GM18868 (cell line): ENCODE measurements around the gene IL1RL2.

Experiments used
- ATAC-seq: cut with Tn5 transposase; IDR thresholded peaks from one replicate; pipeline ENCODE4 v1.9.1; 2021; ENCODE audit warnings: mild to moderate bottlenecking, moderate library complexity; ENCODE audit not compliant: unreplicated experiment

IL1RL2 gene

GRCh38 chr2:102238039-102238756, 51.4 kb downstream of the IL1RL2 start:
- no peak for ATAC-seq

DNA sequence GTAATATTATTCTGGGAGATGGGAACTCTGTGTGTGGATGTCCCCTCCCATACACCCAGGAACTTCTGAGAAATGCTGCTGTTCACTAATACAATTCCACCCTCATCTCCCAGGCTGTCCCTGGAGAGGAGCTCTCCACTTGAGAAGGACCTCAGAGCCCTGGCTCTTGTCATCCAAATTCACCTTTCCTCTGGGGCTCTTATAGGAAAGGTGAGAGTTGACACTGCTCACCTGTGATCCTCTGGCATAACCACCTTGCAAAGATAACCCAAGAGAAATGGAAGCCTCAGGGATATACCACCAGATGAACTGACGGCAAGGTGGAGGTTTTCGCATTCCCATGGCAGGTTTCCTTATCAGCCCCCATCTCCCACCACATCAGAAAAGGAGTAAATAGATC, 52.0 kb downstream of the IL1RL2 start:
- no peak for ATAC-seq

GRCh38 chr2:102239344-102239743, 52.5 kb downstream of the IL1RL2 start:
- ATAC-seq, result no peak

GRCh38 chr2:102240640-102241370, 54.0 kb downstream of the IL1RL2 start:
- peak; percentile 82 for ATAC-seq

DNA sequence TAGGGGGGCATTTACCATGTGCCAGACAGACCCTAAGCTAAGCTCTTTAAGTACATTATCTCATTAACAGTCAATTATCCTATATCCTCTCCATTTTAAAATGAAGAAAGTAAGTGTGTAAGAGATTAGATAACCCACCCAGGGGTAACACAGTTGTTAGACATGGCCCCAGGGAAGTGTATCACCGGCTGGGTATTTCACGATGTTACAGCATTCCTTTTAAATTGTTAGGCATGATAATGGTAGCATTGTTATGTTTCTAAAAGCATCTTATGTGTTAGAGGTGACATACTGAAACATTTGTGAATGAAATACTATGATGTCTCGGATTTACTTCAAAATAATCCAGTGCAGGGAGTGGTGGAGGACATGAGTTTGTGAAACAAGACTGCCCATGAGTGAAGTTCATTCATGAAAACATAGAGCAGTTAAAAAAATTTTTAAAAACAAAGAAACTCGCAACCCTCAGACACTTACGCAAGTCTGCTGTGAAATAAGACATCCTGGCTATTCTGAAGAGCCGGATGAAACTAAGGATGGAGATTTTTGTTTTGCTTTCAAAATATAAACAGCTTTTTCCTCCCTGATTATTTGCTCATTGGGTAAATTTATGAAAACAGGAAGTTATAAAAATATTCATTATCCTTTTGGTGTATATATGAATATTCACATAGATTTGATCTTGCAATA, 54.9 kb downstream of the IL1RL2 start:
- ATAC-seq, result no peak

DNA sequence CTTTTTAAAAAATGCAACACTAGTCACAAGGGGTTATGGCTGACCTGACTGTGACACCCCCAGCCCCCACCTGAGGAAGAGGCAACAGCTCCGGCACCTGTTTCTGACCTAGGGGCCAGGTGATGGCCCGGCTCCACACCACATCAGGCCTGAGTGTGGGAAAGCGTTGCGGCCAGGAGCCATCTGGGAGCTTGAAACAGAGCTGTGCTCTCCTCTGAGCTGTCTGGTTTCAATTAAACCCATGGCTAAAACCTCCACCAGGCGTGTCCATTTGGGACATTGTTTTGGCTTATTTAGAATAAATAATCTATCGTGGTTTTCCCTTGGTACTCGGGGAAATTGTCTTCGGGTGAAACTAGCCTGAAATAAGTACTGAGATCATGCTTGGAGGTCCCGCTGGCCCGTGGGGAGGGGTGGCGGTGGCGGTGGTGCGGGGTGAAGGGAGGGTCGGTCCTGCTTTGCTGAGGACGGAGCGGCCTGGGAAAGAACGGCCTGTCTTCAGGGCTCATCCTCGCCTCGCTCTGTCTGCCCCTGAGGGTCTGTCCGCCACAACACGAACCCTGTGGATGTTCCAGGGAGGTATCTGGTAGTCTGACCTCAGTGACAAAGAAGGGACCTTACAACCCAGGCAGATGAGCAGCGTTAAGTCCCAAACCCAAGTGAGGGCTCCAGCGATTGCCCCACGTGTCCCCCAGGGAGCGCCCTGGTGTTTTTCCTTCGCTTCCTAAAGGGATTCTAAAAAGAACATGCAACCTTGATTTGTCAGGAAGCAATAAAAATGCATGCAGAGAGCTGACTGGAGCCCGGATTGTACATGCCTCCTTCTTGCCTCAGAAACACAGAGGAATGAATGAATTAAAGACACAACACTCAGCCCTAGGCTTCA, 58.7 kb downstream of the IL1RL2 start:
- ATAC-seq, result no peak

GRCh38 chr2:102250278-102250821, 63.5 kb downstream of the IL1RL2 start:
- ATAC-seq, result no peak

GRCh38 chr2:102251042-102251848, 64.4 kb downstream of the IL1RL2 start:
- peak; percentile 64 for ATAC-seq

GRCh38 chr2:102251849-102252203, 65.0 kb downstream of the IL1RL2 start:
- no peak for ATAC-seq

- ATAC-seq, result no peak
These were observed 65.4 kb downstream of the IL1RL2 start for GRCh38 chr2:102252236-102252635.

DNA sequence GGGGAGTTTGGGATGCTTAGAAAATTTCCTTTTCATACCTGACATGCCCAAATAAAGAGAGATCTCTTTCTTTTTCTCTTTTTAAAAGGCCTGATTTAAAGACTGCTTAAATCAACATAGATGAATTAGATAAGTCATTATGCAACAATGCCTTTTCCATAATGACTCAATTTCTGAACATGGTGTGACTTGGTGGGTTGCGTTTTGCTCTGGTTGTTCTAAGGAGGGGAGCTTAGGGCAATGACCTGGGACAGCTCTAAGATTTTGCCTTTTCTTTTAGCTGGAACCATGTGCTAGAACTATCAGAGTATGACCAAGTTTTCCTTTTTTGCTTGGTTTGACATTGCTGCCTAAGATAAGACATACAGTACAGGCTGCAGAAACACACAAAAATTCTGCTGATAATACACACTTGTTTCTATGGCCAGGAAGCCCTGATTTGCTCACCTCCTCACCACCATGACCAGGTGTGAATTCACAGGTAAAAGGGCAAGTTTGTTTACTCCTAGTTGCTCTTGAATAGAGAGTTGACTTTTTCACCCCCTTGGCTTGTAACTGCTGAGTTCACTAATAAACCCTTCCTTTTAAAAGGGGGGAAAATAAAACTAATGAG, 66.4 kb downstream of the IL1RL2 start:
- ATAC-seq, result no peak

DNA sequence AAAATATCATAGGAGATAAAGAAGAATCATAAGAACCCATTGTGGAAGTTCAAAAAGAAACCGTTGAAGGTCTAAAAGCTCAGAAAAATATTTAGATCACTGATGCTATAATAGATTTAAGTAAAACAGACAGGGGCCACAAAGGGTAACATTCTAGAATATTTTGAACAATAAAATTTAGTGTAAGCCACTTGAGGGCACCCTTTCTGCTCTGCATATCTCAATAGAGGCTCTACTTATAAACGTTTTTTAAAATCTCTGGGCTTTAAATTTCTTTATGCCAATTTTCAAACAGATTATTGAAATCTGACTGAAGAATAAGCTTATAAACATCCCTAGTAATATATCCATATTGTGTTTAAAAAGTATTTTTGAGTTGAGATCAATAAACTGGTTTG, 66.9 kb downstream of the IL1RL2 start:
- no peak for ATAC-seq

DNA sequence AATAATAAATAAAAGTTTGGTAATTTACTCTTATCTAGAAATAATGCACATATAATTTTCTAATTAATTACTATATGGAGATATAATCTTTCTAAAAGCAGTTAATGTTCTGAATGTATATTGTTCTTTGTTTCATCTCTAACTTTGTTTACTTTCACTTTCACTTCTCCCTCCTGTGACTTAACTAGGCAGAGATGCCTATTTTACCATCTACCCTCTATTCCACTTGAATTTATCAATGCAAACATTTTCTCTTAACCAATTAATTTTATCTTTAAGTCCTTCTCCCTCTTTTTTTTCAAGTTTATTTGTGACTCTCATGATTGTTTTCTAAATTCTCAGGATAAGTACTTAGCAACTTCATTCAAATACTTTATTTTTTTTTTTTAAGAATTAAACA, 69.5 kb downstream of the IL1RL2 start:
- ATAC-seq, result no peak

- ATAC-seq, result no peak
These were observed 70.1 kb downstream of the IL1RL2 start for GRCh38 chr2:102256874-102257462.

DNA sequence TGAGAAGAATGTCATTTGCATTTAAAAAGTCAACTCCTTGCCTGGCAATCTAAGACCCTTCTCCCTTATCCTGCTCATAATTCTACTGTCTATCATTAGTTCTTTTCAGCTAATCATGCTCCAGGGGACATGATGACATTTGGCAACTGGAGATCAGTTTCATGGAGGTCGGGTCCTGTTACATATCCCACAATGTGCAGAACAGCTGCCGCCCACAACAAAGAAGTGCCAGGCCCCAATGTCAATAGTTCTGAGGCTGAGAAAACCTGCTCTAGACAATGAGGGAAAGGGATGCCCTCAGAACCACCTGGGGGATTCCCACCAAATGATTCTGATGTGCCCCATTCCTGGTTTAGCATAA, 71.2 kb downstream of the IL1RL2 start:
- ATAC-seq, result no peak

- no peak for ATAC-seq
These were observed 71.7 kb downstream of the IL1RL2 start for GRCh38 chr2:102258386-102259074.

DNA sequence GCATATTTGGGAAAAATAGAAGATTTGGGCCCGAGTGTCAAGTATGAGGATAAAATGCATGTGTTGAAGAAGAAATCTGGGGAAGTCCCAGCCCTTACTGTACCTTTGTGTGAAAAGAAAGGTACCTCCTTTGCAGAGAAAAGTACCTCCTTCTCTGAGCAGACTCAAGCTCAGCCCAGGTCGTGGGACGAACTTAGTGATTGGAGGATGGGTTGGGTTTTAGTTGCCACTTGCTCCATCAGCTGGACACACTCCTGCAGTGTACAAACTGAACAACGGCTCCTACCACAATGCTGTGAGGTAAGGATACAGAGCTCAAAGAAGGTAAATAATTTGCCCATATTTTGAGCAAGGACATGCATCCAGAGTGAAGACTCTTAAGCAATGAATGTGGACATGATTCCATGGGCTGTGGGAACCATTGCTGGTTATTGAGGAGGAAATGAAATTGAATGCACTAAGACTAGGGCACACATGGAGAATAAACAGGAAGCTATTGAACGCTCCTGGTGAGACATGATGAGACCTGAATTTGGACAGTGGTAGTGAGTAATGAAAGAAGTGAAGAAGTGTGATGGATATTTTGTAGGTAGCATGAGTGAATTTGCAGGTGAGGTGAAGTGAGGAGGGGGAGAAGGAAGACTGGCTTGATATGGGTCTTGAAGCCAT, 74.8 kb downstream of the IL1RL2 start:
- no peak for ATAC-seq
